Activated CD8-positive, alpha-beta memory T cell treated with anti-CD3 and anti-CD28 coated beads for 1 hour (primary cell): ENCODE results near the gene MIOS.

Experiments used
- DNase-seq, 2 donors: peaks; one replicate each; pipeline ENCODE4 v3.0.0-alpha.2; 2020; ENCODE audit warnings: low read depth in 1 of 2; ENCODE audit errors: extremely low read depth in 1 of 2

Gene MIOS

DNA sequence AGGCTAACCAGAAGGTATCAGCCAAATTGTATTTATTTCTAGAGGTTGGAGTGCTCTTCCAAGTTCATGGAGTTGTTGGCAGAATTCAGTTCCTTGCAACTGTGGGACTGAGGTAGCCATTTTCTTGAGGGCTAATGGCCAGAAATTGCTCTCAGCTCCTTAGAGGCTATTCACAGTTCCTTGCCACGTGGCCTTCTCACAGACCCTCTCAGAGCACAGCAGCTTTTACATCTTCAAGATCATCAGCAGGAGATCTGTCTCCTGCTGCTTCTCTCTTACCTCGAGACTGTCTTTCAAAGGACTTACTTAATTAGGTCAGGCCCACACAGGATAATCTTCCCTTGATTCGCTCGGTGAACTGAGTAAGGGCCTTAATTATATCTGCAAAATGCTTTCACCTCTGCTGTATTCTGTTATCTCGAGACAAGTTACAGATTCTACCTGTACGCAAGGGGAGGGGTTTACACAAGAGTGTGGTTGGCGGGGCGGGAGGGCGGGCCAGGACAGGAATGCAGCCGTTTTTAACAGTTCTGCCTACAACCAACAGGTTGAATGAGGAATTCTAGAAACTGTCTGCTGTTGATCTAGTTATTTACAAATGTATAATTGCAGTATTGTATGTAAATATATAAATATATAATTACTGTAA, 15.0 kb downstream of the MIOS start:
- DNase-seq: no peak

DNA sequence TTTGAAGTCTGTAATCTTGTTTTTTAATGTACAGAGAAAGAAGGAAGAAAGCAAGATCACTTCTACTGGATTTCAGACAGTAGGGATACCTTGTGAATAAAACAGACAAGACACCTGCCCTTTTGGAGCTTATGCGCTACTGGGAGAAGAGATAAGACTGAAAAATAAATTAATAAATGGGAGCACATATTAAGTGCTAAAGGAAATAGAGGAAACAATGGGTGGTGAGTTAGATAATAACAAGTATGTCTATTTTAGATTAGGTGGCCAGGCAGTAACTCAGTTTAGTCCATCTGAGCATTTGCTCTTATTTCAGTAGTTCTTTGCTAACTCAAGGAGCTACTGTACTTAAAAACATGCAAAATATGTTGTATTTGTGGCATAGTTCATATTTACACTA, 15.9 kb downstream of the MIOS start:
- DNase-seq: no peak

DNA sequence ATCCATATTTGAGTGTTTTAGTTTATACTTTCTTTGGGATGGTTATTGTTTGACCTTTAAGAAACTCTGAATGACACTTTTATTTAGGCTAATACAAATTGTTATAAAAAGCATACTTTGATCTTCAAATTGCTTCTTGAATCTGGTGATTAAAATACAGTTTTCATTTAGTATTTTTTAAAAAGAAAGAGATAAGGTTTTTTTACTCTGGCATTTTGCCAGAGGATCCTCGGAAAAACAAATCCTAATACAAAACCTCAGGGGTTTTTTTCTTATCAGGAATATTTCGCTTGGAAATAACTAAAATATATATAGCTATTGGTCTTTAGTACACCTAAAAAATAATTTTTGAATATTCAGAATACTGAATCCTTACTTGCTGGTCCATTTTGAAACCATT, 17.0 kb downstream of the MIOS start:
- DNase-seq: no peak

DNA sequence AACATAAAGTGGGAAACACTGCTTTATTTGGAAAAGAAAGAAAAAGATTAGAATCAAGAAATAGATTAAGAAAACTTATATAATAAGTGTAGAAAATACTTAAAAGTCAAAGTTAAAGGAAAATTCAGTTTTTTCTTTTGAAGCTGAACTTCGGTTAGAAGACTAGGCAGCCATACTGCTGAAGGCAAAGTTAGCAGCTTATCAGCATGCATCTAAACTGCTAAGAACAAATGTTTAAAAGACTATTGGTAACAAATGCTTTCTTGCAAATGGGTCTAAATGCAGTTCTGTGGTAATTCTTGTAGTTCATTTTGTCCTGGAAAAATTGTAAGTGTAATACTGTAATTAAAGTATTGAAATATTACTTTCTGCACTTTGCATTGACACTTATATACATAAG, 18.0 kb downstream of the MIOS start:
- no peak for DNase-seq

DNA sequence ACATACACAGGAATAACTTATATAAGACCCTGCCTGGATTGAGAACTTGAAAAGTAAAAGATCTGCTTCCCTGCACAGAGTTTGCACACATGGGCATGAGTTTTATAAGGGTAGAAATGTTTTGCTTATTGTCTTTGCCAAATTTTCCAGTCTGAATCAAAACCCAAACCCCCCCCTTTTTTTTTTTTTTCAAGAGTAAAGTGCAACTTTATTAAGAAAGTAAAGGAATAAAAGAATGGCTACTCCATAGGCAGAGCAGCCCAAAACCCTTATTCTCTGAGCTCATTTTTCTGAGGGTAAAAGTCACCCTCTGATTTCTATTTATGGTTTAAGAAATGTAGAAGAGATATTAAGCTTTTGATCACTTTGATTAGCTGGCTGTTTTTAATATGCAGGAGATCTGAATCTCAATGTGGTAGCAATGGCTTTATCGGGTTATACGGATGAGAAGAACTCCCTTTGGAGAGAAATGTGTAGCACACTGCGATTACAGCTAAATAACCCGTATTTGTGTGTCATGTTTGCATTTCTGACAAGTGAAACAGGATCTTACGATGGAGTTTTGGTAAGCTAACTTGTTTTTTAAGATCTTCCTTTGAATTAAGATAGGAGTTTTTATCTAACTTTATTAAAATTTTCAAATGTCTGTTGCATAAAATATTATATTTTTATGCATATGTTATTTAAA, 18.7 kb downstream of the MIOS start:
- DNase-seq: no peak

DNA sequence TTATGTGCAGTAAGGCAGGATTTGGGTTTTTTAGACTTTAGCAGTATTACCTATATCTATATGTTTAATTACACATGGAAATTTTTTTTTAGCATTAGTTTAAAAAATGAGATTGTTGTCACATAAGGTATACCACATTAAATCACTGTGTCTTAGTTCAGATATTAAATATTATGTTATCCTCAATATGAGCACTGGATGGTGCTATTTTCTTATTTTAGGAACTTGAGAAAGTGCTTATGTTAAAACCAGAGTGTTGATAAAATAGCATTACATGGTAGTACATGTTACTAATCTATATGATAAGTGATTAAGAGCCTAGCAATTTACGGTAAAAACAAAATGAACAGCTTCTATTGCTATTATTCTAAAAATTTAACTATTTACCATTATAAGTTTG, 28.8 kb downstream of the MIOS start:
- DNase-seq: no peak

DNA sequence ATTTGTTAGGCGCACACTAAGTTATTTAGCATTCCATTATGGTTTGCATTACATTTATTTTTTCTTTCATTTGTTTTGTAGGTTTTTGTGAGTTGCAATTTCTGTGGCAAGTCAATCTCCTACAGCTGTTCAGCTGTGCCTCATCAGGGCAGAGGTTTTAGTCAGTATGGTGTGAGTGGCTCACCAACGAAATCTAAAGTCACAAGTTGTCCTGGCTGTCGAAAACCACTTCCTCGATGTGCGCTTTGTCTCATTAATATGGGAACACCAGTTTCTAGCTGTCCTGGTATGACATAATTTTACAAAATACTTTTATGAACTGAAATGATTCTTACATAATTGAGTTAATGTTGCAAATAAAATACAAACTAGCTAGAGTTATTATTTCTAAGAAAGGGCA, 29.5 kb downstream of the MIOS start:
- no peak for DNase-seq

DNA sequence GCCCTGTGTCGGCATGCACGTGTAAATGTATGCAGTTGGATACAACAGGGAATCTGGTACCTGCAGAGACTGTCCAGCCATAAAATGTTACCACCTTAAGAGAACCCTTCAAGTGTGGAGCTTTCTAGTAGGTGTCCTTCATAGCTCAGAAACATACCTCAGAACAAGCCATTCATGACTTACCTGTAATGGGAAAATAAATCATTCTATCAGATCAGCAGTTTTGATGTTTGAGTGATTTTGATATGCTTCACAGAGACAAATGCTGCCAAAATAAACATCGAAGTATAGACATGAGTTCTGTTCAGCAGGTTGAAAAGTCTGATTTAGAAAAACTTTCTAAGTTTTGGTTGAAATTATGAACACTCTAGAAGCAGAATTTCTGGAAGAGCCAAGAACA, 40.3 kb downstream of the MIOS start:
- no peak for DNase-seq

DNA sequence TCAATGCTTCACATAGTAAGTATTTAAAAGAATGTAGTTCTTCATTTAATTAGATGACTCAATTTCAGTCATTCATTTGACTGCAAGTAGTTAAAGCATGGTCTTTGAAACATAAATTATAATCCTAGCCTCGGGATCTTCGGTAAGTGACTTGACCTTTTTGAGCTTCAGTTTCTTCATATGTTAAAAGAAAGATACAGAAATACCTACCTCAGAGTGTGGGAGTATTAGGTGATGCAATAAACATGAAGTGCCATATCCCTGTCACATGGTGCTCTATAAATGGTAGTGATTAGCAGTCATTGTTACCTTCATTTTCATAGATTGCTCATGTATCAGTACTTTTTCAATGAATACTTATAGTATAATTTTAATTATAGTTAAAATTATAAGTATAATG, 42.6 kb downstream of the MIOS start:
- DNase-seq: no peak

DNA sequence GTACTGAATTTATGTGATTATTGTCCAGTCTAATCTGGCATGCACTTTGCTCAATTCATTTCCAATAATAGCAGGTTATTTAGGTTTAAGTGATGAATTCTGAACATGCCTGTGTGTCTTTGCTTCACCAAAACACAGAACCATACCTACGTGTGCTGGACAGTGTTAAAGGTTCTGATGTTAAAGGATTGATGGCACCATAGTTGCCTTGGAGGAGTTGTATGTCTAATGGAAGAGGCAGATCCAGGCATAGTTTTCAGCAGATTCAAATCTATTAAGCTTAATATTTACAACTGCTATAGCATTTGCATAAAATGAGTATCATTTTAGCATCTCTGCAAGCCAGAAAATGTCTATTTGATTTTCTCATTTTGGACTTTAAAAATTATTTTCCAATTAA, 45.8 kb downstream of the MIOS start:
- no peak for DNase-seq

DNA sequence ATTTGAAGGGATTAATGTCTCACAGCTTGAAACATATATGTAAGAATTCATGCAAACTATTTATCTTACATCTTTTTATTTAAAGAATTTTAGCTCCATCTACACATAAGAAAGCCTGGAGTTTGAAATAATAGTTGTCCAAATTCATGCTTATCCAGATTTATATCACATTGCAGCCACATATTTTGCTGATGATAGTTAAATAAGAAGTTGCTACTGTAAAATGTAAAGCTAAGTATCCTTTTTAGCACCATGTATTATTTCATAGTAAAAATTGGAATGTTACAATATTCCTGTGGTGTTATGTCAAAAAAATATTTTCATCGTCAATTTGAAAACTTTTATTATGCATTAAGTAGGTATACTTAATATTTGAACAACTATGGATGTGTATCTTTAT, 46.5 kb downstream of the MIOS start:
- DNase-seq: no peak

DNA sequence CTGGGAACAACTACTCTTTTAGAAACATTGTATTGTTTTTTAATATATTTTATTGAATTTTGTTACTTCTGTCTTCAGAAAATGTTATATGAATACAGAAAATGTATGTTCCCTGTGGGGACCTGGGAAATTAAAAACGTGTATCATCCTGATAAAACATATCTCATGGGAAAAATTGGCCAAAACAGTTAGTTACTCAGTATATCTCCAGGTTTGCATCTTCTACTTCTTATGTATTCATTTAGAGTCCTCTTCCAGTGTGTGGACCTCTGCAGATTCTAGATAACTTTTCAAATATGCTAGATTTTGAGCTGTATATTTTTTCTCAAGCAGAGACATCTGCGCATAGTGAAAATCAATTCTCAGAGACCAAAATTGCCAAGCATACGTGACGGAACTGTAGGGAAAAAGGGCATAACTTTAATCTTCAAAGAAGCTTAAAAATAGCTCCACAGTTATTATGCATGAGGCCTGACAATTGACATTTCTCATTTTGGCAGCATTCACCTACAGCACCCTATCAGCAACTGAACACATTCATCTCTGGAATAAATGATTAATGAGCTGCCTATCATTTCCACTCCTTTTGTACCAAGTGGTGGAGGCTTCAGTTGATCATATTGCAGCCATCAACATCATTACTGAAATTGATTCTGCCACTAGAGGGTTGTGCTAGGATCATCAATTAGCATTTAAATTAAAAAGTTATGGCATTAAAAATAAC, 47.5 kb downstream of the MIOS start:
- no peak for DNase-seq

DNA sequence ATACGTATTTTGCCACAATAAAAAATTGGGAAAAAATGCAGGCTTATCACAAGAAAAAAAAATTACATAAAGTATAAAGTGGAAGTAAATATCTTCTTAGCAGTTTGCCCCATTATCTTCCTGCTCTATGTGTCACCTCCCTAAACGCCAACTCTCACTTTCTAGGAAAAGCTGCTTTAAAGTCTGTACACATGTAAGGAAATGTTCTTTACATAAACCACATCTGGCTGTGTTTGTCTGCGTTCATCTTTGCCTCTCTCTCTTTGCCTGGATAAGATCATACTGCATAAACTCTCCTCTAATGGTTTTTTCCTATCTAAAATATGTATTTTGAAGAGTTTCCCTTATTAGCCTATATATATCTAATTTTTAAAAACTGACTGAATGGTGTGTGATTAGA, 50.9 kb downstream of the MIOS start:
- no peak for DNase-seq

DNA sequence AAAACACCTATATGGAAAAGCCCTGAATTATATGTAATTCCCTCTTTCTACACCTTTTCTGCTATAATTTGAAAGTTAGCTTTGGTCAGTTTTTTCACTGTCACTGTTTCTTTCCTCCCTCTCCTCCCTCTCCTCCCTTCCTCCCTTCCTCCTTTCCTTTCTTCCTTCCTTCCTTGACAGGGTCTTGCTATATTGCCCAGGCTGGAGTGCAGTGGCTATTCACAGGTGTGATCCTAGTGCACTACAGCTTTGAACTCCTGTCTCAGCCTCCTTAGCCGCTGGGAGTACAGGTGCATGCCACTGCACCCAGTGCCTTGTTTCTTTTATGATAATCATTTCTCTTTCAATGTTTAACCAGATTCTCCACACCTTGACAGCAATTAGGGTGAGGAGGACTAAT, 51.7 kb downstream of the MIOS start:
- DNase-seq: no peak

DNA sequence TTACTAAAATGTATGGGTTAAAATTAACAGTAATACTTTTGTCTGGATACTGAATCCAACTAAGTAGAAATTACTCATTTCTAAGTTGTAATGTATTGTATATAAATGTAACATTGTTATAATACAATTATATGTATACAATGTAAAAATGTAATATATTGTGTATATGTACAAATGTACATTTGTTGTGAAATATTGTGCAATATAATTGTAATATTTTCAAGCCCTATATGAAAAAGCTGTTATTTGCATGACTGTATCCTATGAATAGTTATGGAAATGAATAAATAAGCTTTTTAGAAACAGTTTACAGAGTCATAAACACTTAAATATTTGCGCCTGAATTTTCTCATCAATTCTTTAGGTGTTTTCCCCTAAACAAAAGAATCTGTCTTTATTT, 53.6 kb downstream of the MIOS start:
- DNase-seq: no peak

DNA sequence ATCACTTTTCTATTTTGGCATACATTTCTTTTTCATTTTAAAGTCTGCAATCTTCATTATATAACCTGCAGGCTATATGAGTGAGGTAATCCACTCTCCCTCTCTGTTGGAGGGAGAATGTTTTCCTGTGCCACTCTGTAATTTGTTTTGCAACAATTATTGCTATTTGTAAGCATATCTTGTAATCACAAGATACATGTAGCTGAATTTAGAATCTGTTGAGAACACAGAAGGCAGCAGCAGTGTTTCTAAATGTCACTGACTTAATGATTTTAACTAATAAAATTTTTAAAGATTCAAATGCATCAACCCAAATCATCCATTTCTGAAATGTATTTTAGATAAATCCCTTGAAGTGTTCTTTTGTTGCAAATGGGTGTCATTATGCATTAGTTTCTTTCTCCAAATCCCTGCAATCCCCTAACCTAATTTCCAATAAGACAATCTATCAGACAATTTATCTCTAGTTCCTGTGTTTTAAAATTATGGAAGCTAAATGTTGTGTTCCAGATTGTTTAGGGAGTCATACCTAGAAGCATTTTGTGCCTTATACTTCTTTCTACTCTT, 54.0 kb downstream of the MIOS start:
- no peak for DNase-seq

DNA sequence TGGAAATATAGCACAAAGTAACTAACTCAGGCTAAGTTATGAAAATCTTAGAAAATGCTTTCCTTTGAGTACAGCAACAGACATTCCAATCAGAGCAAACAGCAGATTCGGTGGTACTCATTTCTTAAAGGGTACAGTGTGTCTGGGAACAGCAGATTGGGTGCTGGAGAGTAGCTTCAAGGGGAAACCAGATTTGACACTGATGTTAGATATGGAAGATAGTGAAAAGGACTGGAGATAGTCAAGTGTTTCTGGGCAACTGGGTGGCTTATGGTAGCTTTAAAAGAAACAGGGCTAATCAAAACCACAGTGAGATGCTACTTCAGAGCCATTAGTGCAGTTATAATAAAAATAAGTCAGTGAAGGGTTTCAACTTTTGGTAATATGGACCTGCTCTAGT, 61.8 kb downstream of the MIOS start:
- no peak for DNase-seq

DNA sequence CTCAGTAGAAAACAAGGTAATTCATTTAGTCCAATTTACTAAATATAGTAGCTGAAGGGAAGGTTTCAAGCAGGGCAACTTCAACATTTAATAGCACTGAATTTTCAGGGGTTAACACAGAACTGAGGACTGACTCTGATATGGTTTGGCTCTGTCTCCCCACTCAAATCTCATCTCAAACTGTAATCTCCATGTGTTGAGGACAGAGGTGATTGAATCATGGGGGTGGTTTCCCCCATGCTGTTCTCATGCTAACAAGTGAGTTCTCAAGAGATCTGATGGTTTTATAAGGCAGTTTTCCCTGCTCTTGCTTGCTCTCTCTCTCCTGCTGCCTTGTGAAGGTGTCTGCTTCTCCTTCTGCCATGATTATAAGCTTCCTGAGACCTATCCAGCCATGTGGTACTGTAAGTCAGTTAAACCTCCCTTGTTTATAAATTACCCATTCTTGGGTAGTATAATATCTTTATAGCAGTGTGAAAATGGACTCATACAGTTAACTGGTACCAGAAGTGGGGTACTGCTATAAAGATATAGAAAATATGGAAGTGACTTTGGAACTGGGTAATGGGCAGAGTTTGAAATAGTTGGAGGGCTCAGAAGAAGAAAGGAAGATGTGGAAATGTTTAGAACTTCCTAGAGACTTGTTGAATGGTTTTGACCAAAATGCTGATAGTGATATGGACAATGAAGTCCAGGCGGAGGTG, 64.1 kb downstream of the MIOS start:
- DNase-seq: no peak

DNA sequence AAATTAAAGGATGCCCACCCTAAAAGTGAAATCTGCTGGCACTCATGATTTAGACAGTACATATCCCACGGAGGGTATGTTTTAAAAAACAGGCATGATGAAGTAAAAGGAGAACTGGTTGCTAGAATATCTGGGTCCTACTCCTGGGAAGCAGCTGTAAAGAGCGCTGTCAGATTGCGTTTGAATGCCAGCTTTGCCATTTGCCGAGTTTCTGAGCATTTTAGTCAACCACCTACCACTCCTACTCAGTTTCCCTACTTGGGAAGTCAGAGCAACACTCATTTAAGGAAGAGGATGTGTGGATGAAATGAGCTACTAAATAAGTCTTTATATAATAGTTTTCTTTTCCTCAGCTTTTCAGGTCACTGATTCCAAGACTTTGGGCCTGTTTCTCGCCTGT, 72.7 kb downstream of the MIOS start:
- DNase-seq: no peak

DNA sequence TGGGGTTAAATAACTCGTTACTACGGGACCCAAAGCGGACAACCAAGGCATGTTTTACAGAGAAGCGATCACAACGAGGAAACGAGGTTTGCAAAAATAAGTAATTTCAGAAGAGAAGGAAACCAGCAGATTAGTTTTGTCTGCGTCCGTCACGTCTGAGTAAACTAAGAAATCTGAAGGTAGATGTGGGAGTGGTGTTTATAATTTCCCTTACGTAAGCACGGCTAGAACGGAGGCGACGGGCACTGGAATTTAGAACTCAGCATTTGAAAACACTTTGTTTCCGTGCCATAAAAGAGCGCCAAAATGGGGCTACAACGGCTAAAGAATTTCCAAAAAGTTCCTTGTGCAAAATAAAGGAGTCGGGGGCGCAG, 73.2 kb downstream of the MIOS start:
- peak in 1 of 2 donors; percentile 28 for DNase-seq
